H1 (cell line): ENCODE results near the gene GDPGP1. TPM values are rescaled to one million over a fixed set of nuclear protein-coding genes. Genes with fewer than 3 reads are reported as not detected.

Experiments
- CHD2 ChIP-seq: IDR thresholded peaks from 2 replicates; pipeline ENCODE4 v1.6.1; 2012; ENCODE audit warnings: low read length, improper control_type of control experiment
- CTCF ChIP-seq, 3 experiments: IDR thresholded peaks; 1 replicate in 2 of 3; 2 replicates in 1 of 3; pipeline versions ENCODE4 v1.5.1 to v1.6.1; 2011; ENCODE audit warnings: low read length in 3 of 3, mild to moderate bottlenecking in 3 of 3, inconsistent platforms in 2 of 3, low read depth in 1 of 3, moderate library complexity in 1 of 3; ENCODE audit not compliant: insufficient read depth in 1 of 3; ENCODE audit errors: control extremely low read depth in 1 of 3
- POLR2A ChIP-seq, 2 experiments: IDR thresholded peaks; 1 replicate in 1 of 2; 2 replicates in 1 of 2; pipeline ENCODE4 v1.6.1; 2011; ENCODE audit warnings: low read depth in 2 of 2, low read length in 2 of 2, mild to moderate bottlenecking in 2 of 2; ENCODE audit errors: control extremely low read depth in 1 of 2
- YY1 ChIP-seq: IDR thresholded peaks from 2 replicates; pipeline ENCODE4 v1.6.1; 2011; ENCODE audit warnings: low read depth, mild to moderate bottlenecking, low read length
- polyA plus RNA-seq, 7 experiments: library from polyadenylated mRNA; depleted of rRNA in 3 of 7; stranded (reverse) in 5 of 7; unstranded in 2 of 7; fragments of >200 nt in 5 of 7; fragments of 200-250 nt in 2 of 7; gene quantifications; 1 replicate in 5 of 7; 2 replicates in 1 of 7; 4 replicates in 1 of 7; pipeline versions ENCODE4 v1.2.1 to v1.2.3, GENCODE V29; 2011 to 2013; ENCODE audit warnings: missing spikeins in 2 of 7, mixed read lengths in 2 of 7
- total RNA-seq: library from RNA; stranded (reverse); fragmentation: NEBNext Ultra II Directional; extraction: Animal tissue kit (Norgen Biotek cat#: 25700); gene quantifications from 2 replicates; pipeline ENCODE4 v1.2.1, GENCODE V29; 2021

Gene GDPGP1
- total and polyA plus RNA-seq, 2 of the 8 experiments (the other 6 are each of a cell fraction or from before 2014, with no cell fraction given), result 1.8 to 5.6 TPM

- TF ChIP-seq CTCF (IDR thresholded peaks at IDR 0.05; ENCODE audit: control extremely low read depth in 1 of 3, insufficient read depth in 1 of 3, low read depth in 1 of 3, low read length in 3 of 3) (no peak), CHD2 (no peak), POLR2A (IDR thresholded peaks at IDR 0.05; ENCODE audit: control extremely low read depth in 1 of 2, low read depth in 2 of 2, low read length in 2 of 2) (no peak), YY1 (no peak)
These were observed 11.5 kb upstream of the GDPGP1 start (continued) for GRCh38 chr15:90222547-90222946.
